ENCODE results near the gene PLCB3. TPM values are rescaled to one million over a fixed set of nuclear protein-coding genes. Genes with fewer than 3 reads are reported as not detected.
A peak's percentile ranks its signal among the peaks of the same experiment; 100 is the strongest.

PLCB3 gene
- total RNA-seq, 1 experiment from 2014 or later: 80.2 TPM

DNA sequence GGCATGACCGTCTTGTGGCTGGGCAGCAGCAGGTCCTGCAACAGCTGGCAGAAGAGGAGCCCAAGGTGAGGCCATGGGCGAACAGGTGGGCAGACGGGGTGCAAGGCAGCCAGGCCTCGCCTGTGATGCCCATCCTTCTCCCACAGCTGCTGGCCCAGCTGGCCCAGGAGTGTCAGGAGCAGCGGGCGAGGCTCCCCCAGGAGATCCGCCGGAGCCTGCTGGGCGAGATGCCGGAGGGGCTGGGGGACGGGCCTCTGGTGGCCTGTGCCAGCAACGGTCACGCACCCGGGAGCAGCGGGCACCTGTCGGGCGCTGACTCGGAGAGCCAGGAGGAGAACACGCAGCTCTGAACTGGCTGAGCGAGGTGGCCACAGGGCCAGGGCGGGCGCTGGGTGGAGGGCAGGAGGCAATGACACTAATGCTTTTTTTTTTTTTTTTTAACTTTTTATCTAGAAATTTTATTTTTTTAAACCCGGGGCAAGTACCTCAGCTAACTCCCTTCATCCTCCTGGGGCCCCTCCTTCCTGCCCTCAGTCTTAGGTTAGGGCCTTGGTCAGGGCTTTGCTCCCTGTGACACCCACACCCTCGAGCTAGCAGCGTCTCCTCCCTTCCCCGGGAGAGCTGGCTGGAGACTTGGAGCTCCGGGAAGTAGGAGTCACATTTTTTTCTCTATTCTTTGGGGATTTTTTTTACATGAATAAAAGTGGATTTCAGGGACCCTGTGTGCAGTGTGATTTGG, 16.0 kb downstream of the PLCB3 start:
- Mint-ChIP-seq H3K4me1 (peaks cover 16 to 26% of the 10 kb centered on the region in 2 experiments), H3K9me3 (no peaks in the 10 kb centered on the region), H3K4me3 (peak overlapping the region in 1 of 2 experiments; percentile 64; a peak in 2 of 5 replicates), H3K27ac (peak overlapping the region in 2 of 3 experiments; percentile 18 to 65; a peak in 1 of 7 replicates), H3K27me3 (ENCODE audit: low read depth) (no peaks in the 10 kb centered on the region; the same call in 1 of the 2 replicates), H3K36me3 (ENCODE audit: insufficient read depth in 1 of 3, low read depth in 3 of 3) (peaks cover 21 to 53% (median 39%) of the 10 kb centered on the region in 3 experiments)
- H2BK5ac ChIP-seq (ENCODE audit: insufficient read length, low read length): no peak overlapping the region
- DNase-seq: no peak
- no peak overlapping the region for H2BK120ac ChIP-seq (ENCODE audit: low read depth, low read length, poor library complexity, severe bottlenecking)
- H3K4me1 ChIP-seq (ENCODE audit: insufficient read depth, low read length): no peaks in the 10 kb centered on the region
- H3K4ac ChIP-seq (ENCODE audit: low read depth, low read length): no peak overlapping the region
- no peak overlapping the region for H3K14ac ChIP-seq (ENCODE audit: insufficient read depth, low read length)
- H3K27ac ChIP-seq (ENCODE audit: insufficient read length, low read depth, low read length): no peak overlapping the region
- no peak overlapping the region for H2BK12ac ChIP-seq (ENCODE audit: insufficient read length, low read depth, low read length)
- no peak overlapping the region for H4K91ac ChIP-seq (ENCODE audit: insufficient read length, low read depth, low read length)
- H3K79me2 ChIP-seq (ENCODE audit: insufficient read depth, low read length): no peaks in the 10 kb centered on the region
- H2BK15ac ChIP-seq (ENCODE audit: low read depth, low read length): no peak overlapping the region
- H3K79me1 ChIP-seq (ENCODE audit: insufficient read depth, low read depth, low read length, poor library complexity, severe bottlenecking): no peaks in the 10 kb centered on the region
- H3K4me2 ChIP-seq (ENCODE audit: insufficient read depth, insufficient read length, low read length): no peak overlapping the region
- H3K18ac ChIP-seq (ENCODE audit: insufficient read length, low read depth, low read length): no peak overlapping the region
- H4K5ac ChIP-seq (ENCODE audit: insufficient read length, low read depth, low read length): no peak overlapping the region
- no peak overlapping the region for H3K23ac ChIP-seq (ENCODE audit: insufficient read length, low read depth, low read length)
- H2AFZ ChIP-seq (ENCODE audit: low read length): no peak overlapping the region
- H3K9ac ChIP-seq (ENCODE audit: extremely low read depth, insufficient read length, low read length): no peak overlapping the region
- no peak overlapping the region for H3T11ph ChIP-seq (ENCODE audit: low read length)
- no peaks in the 10 kb centered on the region for H3K27me3 ChIP-seq (ENCODE audit: insufficient read depth, low read length)
- H3K9me3 ChIP-seq (ENCODE audit: control insufficient read depth, low read depth, low read length): no peaks in the 10 kb centered on the region
- no CpG with 5 or more reads among the region's 27 CpGs for WGBS (ENCODE audit: extremely low coverage, insufficient read length, low lambda C conversion rate)
- no peaks in the 10 kb centered on the region for H4K20me1 ChIP-seq (ENCODE audit: control insufficient read depth, insufficient read depth, insufficient read length)
- peaks cover 15% of the 10 kb centered on the region for H3K23me2 ChIP-seq (ENCODE audit: insufficient read length, low read depth, low read length, poor library complexity, severe bottlenecking)
- no peak overlapping the region for H2AK5ac ChIP-seq (ENCODE audit: insufficient read length, low read length)
- TF ChIP-seq, protein P1, sequence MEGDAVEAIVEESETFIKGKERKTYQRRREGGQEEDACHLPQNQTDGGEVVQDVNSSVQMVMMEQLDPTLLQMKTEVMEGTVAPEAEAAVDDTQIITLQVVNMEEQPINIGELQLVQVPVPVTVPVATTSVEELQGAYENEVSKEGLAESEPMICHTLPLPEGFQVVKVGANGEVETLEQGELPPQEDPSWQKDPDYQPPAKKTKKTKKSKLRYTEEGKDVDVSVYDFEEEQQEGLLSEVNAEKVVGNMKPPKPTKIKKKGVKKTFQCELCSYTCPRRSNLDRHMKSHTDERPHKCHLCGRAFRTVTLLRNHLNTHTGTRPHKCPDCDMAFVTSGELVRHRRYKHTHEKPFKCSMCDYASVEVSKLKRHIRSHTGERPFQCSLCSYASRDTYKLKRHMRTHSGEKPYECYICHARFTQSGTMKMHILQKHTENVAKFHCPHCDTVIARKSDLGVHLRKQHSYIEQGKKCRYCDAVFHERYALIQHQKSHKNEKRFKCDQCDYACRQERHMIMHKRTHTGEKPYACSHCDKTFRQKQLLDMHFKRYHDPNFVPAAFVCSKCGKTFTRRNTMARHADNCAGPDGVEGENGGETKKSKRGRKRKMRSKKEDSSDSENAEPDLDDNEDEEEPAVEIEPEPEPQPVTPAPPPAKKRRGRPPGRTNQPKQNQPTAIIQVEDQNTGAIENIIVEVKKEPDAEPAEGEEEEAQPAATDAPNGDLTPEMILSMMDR (conservative IDR thresholded peaks at IDR 0.05): no peak
- no peak overlapping the region for H3K56ac ChIP-seq (ENCODE audit: insufficient read length, low read depth, low read length)
- no peak overlapping the region for H2BK20ac ChIP-seq (ENCODE audit: low read depth, low read length, poor library complexity, severe bottlenecking)
- H4K8ac ChIP-seq (replicated peaks; ENCODE audit: insufficient read length, low read depth, low read length): no peak overlapping the region

Data from H9 (cell line).